Erythroblast (primary cell): ENCODE data around the gene CERS2.

Experiments
- GATA1 ChIP-seq: IDR thresholded peaks from 2 replicates; pipeline ENCODE4 v1.6.1; 2011; ENCODE audit warnings: low read depth, mild to moderate bottlenecking, control low read depth, low read length, moderate library complexity
- POLR2A ChIP-seq: IDR thresholded peaks from 2 replicates; pipeline ENCODE4 v1.6.1; 2011; ENCODE audit warnings: mild to moderate bottlenecking, low read length

GRCh38 chr1:150922519-150922975 lies 52.1 kb downstream of the CERS2 start:
- TF ChIP-seq POLR2A (no peak), GATA1 (no peak)
